GM12873 (cell line): Measurements from ENCODE around the gene WFDC9.

ENCODE experiments used
- TF ChIP-seq, protein P1 (sequence below): IDR thresholded peaks from 2 replicates; pipeline ENCODE4 v1.5.1; 2012; ENCODE audit warnings: low read depth, mild to moderate bottlenecking, moderate library complexity, low read length, control low read depth; ENCODE audit not compliant: insufficient read depth; ENCODE audit errors: missing control alignments

The WFDC9 gene

DNA sequence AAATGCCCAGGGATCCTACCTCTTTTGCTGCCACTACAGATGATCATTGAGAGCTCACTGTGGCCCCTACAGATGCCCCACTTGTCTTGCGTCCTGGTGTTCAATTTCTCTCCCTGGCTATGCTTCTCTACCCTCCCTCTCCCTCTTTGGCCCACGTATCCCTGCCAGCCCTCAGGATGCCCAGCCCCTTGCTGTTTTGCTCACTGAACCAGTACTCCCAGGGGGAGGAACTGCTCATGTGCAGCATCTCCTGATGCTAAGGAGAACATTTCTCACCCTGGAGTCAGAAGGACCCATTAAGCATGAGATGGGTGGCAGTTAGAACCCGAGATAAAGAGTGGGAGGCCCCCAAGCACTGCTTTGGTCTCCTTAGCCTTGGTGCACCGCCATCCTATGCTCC is at the start of gene WFDC9:
TSS of gene WFDC9 (minus strand) at position 101 of the 400 bp plus-strand sequence. CDS start 21,103 bp downstream, outside the sequence.
- TF ChIP-seq, protein P1, sequence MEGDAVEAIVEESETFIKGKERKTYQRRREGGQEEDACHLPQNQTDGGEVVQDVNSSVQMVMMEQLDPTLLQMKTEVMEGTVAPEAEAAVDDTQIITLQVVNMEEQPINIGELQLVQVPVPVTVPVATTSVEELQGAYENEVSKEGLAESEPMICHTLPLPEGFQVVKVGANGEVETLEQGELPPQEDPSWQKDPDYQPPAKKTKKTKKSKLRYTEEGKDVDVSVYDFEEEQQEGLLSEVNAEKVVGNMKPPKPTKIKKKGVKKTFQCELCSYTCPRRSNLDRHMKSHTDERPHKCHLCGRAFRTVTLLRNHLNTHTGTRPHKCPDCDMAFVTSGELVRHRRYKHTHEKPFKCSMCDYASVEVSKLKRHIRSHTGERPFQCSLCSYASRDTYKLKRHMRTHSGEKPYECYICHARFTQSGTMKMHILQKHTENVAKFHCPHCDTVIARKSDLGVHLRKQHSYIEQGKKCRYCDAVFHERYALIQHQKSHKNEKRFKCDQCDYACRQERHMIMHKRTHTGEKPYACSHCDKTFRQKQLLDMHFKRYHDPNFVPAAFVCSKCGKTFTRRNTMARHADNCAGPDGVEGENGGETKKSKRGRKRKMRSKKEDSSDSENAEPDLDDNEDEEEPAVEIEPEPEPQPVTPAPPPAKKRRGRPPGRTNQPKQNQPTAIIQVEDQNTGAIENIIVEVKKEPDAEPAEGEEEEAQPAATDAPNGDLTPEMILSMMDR: no peak

DNA sequence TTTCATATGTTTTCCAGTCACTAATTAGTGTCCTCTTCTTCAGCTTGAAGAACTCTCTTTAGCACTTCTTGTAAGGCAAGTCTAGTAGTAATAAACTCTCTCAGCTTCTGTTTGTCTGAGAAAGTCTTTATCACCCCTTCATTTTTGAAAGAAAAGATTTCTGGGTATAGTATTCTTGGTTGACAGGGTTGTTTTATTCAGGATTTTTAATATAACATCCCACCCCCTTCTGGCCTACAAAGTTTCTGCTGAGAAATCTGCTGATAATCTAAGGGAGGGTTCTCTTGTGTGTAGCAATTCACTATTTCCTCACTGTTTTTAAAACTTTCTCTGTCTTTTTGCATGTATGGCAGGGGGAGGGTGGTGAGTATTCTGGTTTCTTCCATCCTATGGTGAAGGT is 48.6 kb upstream of the WFDC9 start:
- TF ChIP-seq, protein P1: no peak

DNA sequence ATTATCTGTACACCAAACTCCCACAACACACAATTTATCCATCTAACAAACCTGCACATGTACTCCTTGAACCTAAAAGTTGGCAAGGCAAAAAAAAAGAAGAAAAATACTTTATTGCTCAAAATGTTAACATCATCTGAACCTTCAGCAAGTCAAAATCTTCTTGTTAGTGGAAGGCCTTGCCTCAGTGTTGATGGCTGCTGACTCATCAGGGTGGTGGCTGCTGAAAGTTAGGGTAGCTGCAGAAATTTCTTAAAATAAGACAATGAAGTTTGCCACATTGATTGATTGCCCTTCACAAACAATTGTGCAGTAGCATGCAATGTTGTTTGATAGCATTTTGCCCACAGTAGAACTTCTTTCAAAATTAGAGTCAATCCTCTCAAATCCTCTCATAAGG is 41.7 kb upstream of the WFDC9 start:
- TF ChIP-seq, protein P1: no peak

DNA sequence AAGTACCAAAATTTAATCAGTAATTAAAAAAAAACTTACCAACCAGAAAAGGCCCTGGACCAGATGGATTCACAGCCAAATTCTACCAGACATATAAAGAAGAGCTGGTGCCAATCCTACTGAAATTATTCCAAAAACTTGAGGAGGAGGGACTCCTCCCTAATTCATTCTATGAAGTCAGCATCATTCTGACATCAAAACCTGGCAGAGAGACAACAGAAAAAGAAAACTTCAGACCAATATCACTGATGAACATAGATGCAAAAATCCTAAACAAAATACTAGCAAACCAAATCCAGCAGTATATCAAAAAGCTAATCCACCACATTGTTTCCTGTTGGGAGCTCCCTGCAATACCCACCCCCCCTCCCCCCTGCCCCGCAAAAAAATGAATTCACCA is 39.1 kb upstream of the WFDC9 start, which contains the start of gene WFDC11:
TSS of gene WFDC11 (minus strand) at position 101 of the 400 bp plus-strand sequence. CDS start 19,639 bp downstream, outside the sequence.
- TF ChIP-seq, protein P1: no peak

DNA sequence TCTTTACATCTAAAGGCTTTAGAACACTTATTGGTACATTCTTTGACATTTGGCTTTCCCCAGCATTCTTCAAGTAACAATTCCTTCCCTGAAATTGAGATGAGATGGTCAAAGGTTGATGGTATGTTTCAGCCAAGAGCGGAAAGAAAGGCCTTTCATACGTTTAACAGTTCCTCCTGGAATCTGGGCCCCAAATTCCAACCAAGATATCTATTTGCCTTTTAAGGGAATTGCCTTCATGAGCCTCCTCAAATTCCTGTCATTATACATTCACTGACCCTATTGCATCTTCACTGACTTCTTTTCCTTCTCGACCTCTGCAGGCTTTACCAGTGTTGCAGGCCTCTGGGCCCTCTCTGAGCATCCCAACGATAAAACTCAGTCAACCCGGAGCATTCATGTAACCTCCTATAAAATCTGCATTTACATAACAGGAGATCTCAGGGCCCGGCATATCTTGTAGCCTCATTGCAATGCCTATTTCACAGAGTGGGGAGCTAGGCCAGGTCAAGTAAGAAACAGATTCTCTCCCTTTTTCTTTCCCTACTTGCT is 18.3 kb upstream of the WFDC9 start:
- TF ChIP-seq, protein P1: no peak

DNA sequence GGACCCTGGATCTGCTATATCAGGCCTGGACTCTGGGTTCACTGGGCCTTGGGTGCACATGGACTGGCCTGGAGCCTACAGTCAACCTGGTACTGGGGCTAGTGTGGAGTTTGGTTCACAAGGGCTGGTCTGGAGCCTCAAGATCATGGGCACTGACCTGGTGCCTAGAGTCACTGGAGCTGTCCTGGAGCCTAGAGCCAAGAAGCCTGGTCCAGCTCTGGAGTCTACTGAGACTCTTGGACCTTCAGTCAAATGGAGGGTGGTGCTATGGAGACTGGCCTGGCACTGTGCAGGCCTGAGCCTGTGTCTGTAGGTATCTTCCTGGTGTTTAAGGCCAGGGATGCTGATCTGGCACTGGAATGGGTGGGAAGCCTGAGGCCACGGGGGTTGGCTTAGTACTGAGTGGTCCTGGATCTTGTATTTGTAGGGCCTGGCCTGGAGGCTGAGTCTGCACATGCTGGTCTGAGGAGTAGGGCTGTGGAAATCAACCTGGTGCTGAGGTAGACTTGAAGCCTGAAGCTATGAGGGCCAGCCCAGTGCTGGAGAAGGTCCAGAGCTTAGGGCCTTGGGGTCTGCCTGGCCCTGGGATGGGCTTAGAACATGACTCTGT is 16.5 kb upstream of the WFDC9 start:
- TF ChIP-seq, protein P1: no peak

DNA sequence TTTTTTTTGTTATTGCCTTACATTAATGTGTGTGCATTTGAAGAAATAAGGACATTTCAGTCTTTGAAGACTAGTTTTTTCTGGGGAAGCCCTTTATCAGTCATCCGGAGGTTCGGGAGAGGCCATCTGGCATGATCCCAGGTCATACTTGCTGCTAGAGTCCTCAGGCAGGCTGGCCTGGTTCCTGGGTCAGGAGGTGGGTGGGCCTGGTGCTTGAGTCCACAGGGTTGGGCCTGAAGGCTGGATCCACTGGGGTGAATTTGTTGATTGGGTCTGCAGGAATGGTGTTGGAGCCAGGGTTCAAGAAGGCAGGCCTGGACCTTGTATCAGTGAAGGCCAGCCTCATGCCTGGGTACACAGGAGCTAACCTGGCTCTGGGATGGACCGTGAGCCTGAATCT is 15.8 kb upstream of the WFDC9 start:
- TF ChIP-seq, protein P1: no peak
